ENCODE measurements around the gene RNF215.

DNA sequence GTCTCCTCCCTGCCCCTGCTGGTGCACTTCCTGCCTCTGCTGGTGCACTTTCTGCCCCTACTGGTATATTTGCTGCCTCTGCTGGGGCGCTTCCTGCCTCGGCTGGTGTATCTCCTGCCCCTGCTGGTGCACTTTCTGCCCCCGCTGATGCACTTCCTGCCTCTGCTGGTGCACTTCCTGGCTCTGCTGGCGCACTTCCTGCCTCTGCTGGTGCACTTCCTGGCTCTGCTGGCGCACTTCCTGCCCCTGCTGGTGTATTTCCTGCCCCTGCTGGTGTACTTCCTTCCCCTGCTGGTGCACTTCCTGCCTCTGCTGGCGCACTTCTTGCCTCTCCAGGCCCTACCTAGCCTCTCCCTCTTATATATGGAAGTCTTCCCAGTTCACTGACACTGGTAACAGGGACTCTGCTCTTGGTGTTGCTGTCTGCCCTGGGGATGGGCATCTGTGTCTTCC, 48.5 kb upstream of the RNF215 start:
- no peak for TF ChIP-seq POLR2A (IDR thresholded peaks at IDR 0.05; ENCODE audit: low read depth, low read length)
- no peak for TF ChIP-seq POLR2AphosphoS5 (IDR thresholded peaks at IDR 0.05; ENCODE audit: low read depth, low read length)
